Measurements from ENCODE around the gene ALPK3. TPM values are rescaled to one million over a fixed set of nuclear protein-coding genes. Genes with fewer than 3 reads are reported as not detected.

The ALPK3 gene
- total and polyA plus RNA-seq, 10 of the 15 experiments (the other 5 are each of a cell fraction or from before 2014, with no cell fraction given): under 0.01 to 0.05 (median 0.02) TPM; not detected in 6

DNA sequence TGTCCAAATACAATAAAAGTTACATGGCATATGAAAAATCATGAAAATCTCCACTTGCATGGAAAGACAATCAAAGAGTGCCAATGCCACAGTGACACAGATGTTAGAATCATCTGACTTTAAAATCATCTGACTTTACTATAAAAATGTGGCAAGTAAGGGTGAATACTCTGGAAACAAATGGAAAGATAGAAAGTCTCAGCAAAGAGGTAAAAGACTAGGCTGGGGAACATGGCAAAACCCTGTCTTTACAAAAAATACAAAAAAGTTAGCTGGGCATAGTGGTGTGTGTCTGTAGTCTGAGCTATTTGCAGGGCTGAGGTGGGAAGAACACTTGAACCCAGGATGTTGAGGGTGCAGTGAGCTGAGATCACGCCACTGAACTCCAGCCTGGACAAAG is 29.1 kb downstream of the ALPK3 start:
- H3K79me2 ChIP-seq (ENCODE audit: control insufficient read depth, insufficient read depth, low read length): no peaks in the 10 kb centered on the region
- FAIRE-seq: no peak
- H3K27ac ChIP-seq (ENCODE audit: control insufficient read depth, insufficient read depth): no peak overlapping the region
- DNase-seq (ENCODE audit: low read depth, low spot score): no peak
- intact Hi-C loops (cut with micrococcal nuclease; ENCODE audit: unreplicated experiment) (loop anchor here (5.0 to 10.0 kb wide), 2 partner anchors 81 to 199 kb away; no protein-coding TSS in a partner anchor), in situ Hi-C loops (cut with MboI) (no loop called here)
- H3K36me3 ChIP-seq (ENCODE audit: control insufficient read depth in 2 of 2, insufficient read depth in 2 of 2, low read length in 1 of 2): no peaks in the 10 kb centered on the region
- BruUV-seq (replicated peaks): no TSS peak
- ChIA-PET RAD21 (ENCODE audit: unreplicated experiment) (interaction anchor here (0.5 to 1.4 kb wide), 2 partner anchors 10 to 110 kb away, joined by 3 read pairs; no protein-coding TSS in a partner anchor), SMC1A (ENCODE audit: uncharacterized antibody, unreplicated experiment) (interaction anchor here (1.1 to 1.4 kb wide), 3 partner anchors 12 to 80 kb away, joined by 3 to 4 read pairs (median 3); no protein-coding TSS in a partner anchor), CTCF (interaction anchor here (1.0 to 3.0 kb wide), 5 partner anchors 11 to 222 kb away, joined by 3 to 26 read pairs (median 10); no protein-coding TSS in a partner anchor), POLR2A (no interaction called here)
- H3K4me1 ChIP-seq (ENCODE audit: control insufficient read depth, insufficient read depth, low read length): no peaks in the 10 kb centered on the region
- H3K4me2 ChIP-seq (ENCODE audit: control insufficient read depth, insufficient read depth): no peak overlapping the region
- ATAC-seq: no peak
- peaks cover 5% of the 10 kb centered on the region for H3K9me3 ChIP-seq (replicated peaks; ENCODE audit: control insufficient read depth, insufficient read depth, low read length)
- no peak for TF ChIP-seq SP1 (IDR thresholded peaks at IDR 0.05; ENCODE audit: low read depth, low read length)
- no peak for TF ChIP-seq NFYB (IDR thresholded peaks at IDR 0.05; ENCODE audit: insufficient read depth, low read depth, low read length)
- no peak for TF ChIP-seq EED (IDR thresholded peaks at IDR 0.05; ENCODE audit: low read depth)
- H3K4me3 ChIP-seq: no peak overlapping the region
- WGBS (ENCODE audit: insufficient coverage, insufficient replicate concordance, low lambda C conversion rate, missing lambda C conversion rate): 75% methylated on average over 1 of the region's 1 CpG
- no peak overlapping the region for H2AFZ ChIP-seq (ENCODE audit: control insufficient read depth, low read depth, low read length)
- H4K20me1 ChIP-seq (ENCODE audit: control insufficient read depth, insufficient read depth): no peaks in the 10 kb centered on the region
- no peaks in the 10 kb centered on the region for H3K27me3 ChIP-seq (replicated peaks in 1 of 2; ENCODE audit: control insufficient read depth in 2 of 2, insufficient read depth in 2 of 2, low read length in 1 of 2)
- no peak overlapping the region for H3K9ac ChIP-seq (ENCODE audit: control insufficient read depth, insufficient read depth, low read length)

DNA sequence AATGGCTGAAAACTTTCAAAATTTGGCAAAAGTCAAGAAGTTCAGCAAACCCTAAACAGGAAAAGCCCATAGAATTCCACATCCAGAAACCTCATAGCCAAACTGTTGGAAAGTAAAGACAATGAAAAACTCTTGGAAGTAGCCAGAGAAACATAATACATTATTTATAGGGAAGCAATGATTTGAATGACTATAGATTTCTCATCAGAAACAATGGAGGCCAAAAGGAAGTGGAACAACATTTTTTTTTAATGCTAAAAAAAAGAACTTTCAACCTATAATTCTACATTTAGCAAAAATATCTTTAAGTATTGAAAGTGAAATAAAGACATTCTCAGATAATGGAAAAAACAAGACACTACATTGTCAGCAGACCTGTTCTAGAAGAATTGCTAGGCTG is 30.2 kb downstream of the ALPK3 start:
- no TSS peak for BruUV-seq (replicated peaks)
- Histone ChIP-seq H3K9me3 (replicated peaks; ENCODE audit: control insufficient read depth, insufficient read depth, low read length) (peaks cover 5% of the 10 kb centered on the region), H3K27me3 (replicated peaks in 1 of 2; ENCODE audit: control insufficient read depth in 2 of 2, insufficient read depth in 2 of 2, low read length in 1 of 2) (no peaks in the 10 kb centered on the region), H3K4me3 (no peak overlapping the region), H2AFZ (ENCODE audit: control insufficient read depth, low read depth, low read length) (no peak overlapping the region), H3K9ac (ENCODE audit: control insufficient read depth, insufficient read depth, low read length) (no peak overlapping the region), H3K79me2 (ENCODE audit: control insufficient read depth, insufficient read depth, low read length) (no peaks in the 10 kb centered on the region), H3K4me1 (ENCODE audit: control insufficient read depth, insufficient read depth, low read length) (no peaks in the 10 kb centered on the region), H3K36me3 (ENCODE audit: control insufficient read depth in 2 of 2, insufficient read depth in 2 of 2, low read length in 1 of 2) (no peaks in the 10 kb centered on the region), H3K27ac (ENCODE audit: control insufficient read depth, insufficient read depth) (no peak overlapping the region), H4K20me1 (ENCODE audit: control insufficient read depth, insufficient read depth) (no peaks in the 10 kb centered on the region), H3K4me2 (ENCODE audit: control insufficient read depth, insufficient read depth) (no peak overlapping the region)
- ChIA-PET POLR2A (no interaction called here), CTCF (interaction anchor here (3.0 kb wide), 1 partner anchor 80 kb away, joined by 26 read pairs; no protein-coding TSS in a partner anchor), RAD21 (ENCODE audit: unreplicated experiment) (interaction anchor here (0.6 kb wide), 1 partner anchor 104 kb away, joined by 6 read pairs; no protein-coding TSS in a partner anchor), SMC1A (ENCODE audit: uncharacterized antibody, unreplicated experiment) (no interaction called here)
- in situ Hi-C loops (cut with MboI): no loop called here
- intact Hi-C loops (cut with micrococcal nuclease; ENCODE audit: unreplicated experiment): loop anchor here (5.0 to 10.0 kb wide), 2 partner anchors 80 to 197 kb away; no protein-coding TSS in a partner anchor
- TF ChIP-seq STAT1 (conservative IDR thresholded peaks at IDR 0.05) (no peak), CBX5 (IDR thresholded peaks at IDR 0.05; ENCODE audit: low read depth) (0 out of 2 replicates have a peak, but pooled peaks have one; percentile 48)
- DNase-seq (ENCODE audit: low read depth, low spot score): no peak
- ATAC-seq: no peak
- FAIRE-seq: no peak

Data from GM12878 (cell line).